Suppressor macrophage treated with lipopolysaccharide for 1 hour (primary cell): ENCODE results near the gene ROPN1L.
A peak's percentile ranks its signal among the peaks of the same experiment; 100 is the strongest.
"Not testable (repeated sequence)": the region's sequence is repeated elsewhere in the genome, so short reads cannot be mapped to it uniquely, and the experiment has no call there.

Experiments used
- DNase-seq, 3 donors: peaks; one replicate each; pipeline ENCODE4 v3.0.0-alpha.2; 2020 to 2022

Gene ROPN1L

DNA sequence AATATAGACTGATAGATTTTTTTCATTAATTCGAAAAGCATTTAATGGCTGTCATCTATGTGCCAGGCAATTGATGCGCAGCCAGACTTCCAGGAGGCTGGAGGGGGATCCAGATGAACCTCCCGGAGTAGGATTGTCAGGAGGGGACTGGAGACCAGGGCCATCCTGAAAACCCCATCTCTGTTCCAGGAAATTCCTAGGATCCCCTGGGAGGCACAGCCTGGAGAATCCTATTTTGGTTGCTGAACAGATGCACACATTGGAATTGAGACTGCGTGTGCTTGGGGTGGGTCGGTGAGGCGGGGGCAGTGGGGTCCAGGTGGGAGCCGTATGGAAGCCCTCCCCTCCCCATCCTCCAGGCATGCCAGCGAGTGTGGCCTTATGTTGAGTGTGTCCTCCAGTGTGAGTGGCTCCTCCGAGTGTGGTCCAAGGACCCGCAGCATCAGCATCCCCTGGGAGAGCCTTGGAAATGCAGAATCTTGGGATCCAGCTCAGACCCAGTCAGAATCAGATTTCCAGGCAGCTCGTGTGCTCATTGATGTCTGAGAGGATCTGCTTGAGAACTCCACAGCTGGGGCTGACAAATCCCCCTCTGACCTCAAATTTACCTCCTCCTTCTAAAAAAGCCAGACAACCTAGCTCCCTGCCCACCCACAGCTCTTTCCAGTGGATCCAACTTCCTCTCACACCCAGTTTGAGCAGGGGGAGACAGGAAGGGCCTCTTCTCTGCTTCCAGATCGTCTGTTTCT is 38.7 kb downstream of the ROPN1L start:
- DNase-seq = no peak

DNA sequence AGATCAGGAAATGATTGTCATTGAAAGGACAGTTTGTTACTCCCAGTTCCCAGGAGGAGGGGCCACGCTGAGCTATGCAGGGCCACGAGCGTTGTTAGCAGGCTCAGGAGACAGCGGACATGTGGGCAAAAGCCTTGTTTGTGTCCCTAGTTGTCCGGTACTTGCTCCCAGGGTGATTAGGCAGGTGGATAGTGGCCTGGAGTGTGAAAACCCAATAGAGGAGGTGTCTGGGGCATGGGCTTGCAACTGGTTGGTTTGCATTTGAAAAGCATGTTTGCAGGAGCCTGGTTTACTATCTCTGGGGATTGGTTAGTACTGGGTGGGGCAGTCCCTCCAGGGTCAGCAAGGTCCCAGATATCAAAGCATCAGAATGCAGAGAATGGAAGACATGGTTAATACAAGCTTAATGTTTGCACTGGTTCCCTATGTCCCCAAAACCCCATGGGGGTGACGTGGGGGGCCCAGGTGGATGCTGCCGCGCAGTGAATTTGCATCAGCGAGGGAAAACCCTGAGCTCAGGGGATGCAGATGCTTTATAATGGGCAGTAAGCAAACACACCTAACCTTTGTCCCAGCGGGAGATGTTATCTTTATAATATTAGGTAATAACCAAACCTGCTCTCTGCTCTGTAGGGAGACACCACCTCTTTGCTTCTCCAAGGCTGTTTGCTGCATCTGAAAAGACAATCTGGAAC is 39.7 kb downstream of the ROPN1L start:
- DNase-seq = no peak

DNA sequence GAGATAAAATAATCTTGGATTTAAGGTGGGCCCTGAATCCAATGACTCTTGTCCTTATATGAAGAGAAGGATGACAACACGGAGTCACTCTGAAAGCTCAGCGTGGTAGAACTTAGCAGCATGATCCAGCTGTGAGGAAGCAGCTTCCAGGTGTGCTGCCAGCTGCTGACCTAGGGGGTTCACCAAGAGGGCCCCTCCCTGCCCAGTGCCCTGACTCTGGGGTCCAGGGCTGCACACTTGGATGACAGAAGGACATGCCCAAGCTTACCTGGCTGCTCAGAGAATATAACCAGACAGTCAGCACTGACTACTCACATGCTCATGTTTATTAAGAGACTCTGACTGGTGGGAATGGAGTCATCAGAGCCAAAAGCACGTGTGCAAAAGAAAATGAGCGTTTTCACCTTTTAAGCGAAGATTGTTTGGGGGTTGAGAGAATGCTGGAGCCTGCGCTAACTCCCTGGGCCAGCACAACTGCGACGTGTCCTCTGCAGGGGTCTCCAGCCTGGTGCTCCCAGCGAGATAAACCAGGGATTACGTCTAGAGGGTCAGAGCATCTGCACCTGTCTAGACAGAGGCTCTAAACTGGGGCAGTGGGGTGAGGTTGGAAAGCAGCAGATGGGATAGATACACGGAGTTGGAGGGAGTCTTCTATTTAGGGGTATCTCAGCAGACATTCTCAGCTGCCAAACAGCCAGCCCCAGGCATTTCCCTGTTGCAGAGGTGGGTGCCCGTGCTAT is 41.3 kb downstream of the ROPN1L start:
- DNase-seq = no peak

DNA sequence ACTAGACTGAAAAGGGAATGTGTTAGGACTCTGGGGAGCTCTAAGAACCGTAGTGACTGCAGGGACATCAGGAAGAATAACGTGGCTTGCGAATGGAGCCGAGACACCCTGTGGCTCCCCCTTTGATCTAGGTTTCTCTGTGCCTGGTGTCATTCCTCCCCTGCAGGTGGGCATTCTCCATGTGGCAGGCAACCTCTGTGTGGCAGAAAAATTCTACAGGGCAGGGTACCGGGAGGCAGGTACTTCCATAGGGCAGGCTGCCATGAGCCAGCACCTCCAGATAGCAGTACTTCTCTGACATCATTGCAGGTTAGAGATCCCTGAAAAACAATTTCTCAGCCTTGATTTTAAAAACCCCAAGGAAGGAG is 43.1 kb downstream of the ROPN1L start:
- no peak for DNase-seq

DNA sequence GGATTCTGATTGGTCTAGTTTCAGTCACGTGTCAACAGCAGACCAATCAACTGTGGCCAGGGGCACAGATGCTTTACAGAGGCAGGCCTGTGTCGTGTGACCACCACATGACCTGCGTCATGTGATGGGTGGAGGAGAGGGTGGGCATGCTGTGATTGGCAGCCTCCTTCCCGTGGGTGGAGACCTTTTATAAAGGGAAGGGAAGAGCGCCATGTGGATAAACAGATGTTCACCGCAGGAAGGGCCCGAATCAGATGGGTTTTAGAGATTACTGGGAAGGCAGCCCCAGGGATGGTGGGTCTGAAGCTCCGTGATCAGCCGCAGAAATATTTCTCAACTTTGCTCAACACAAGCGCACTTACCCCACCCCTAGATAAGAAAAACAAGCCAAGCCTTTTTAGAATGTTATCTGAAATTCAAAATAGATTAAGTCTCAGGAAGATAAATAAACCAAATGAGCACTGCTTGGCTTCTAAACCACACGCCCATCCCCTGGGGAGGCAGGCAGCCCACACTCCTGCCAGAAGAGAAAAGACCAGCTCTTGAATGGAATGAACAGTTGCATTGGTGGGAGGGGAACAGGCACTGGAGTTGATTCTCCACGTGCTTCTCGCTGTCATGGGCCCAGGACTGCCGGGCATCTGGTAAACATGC is 43.6 kb downstream of the ROPN1L start:
- no peak for DNase-seq

DNA sequence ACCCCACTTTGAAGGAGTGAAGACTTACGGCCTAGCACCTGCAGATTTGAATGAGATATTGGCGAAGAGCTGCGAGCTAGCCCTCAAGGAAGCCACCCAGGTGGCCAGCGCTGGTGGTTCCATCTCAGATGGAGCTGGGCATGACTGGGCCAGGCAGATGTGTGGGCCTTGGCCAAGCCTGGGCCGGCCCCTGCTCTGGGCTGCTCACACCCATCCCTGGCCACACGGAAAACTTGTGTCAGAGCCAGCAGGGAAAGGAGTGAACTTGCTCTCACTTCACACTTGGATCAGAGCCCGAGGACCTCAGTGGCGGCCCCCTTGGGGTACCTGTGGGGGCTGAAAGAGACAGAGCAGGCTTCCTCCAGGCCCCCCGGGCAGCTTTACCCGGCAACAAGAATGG is 44.2 kb downstream of the ROPN1L start:
- no peak for DNase-seq

DNA sequence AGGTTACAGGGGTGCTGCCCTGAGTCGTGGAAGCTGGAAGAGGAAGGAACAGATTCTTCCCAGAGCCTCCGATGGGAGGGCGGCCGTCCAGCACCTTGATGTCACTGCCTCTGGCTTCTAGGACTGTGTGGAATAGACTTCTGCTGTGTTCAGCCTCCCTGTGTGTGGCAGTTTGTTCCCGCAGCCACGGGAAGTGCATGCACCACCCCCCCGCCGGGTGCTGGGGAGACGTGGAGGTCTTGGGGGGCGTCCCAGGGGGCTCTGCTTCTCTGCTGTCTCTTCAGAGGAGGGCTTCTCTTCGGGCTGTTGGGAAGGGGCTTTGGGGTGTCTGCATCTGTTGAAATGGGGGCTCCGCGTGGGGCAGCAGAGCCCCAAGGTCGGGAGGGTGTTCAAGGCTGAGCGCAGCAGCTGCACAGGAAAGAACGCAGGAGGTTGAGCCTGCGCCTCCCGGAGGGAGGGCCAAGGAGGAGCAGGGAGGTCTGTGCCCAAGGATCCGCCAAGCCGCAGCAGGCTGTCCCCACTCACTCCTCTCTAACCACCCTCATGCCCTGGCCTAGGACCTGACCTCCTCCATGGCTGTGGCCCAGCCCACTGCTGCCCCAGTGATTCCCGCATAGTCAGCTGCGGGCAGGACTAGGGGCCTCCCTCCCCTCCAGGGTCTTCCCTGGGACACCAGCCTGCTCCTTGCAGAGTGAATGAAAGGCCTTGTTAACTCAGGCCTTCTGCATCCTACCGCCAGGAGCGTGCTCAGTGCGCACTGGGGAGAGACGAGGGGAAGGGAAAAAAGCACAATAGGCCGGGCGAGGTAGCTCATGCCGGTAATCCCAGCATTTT is 45.0 kb downstream of the ROPN1L start:
- no peak for DNase-seq

DNA sequence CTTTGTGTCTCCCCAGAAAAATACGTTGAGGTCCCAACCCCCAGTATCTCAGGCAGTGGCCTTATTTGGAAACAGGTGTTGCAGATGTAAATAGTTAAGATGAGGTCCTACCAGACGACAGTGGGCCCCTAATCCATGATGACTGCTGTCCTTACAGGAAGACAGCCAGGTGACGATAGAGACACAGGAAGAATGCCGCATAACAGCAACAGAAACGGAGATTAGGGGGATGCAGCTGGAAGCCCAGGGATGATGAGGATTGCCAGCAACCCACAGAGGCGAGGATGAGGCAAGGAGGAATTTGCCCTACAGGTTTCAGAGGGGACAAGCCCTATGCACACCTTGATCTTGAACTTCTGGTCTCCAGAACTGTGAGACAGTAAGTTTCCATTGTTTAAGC is 46.5 kb downstream of the ROPN1L start:
- DNase-seq = no peak

DNA sequence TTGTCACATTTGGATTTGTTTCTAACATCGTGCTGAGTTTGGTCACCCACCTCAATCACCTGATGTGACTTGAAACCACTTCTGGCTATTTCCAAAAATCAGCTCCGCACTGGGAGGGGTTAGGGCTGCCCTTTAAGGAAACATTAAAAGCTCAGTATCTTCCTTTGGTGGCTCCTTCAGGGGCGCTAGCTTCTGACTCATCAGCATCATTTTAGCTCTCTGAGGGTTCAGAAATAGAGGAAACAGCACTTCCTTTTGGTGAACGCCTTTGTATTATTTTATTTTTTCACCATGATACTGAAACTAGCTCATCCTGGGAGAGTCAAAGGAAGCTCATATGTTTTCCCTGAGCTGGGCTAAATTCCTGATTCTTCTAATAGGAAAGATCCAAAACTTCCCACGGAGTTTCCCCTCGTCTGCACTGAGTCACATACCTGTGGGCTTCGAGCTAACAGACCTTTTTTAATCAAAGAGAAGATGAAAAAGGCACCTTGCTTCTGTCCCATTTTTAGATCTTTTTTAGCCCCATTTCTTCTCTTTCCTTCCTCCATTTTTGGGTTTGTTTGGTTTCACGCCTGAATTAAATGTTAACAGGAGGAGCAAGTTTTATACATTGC is 48.2 kb downstream of the ROPN1L start:
- DNase-seq = peak; percentile 76 to 89 (median 88)

DNA sequence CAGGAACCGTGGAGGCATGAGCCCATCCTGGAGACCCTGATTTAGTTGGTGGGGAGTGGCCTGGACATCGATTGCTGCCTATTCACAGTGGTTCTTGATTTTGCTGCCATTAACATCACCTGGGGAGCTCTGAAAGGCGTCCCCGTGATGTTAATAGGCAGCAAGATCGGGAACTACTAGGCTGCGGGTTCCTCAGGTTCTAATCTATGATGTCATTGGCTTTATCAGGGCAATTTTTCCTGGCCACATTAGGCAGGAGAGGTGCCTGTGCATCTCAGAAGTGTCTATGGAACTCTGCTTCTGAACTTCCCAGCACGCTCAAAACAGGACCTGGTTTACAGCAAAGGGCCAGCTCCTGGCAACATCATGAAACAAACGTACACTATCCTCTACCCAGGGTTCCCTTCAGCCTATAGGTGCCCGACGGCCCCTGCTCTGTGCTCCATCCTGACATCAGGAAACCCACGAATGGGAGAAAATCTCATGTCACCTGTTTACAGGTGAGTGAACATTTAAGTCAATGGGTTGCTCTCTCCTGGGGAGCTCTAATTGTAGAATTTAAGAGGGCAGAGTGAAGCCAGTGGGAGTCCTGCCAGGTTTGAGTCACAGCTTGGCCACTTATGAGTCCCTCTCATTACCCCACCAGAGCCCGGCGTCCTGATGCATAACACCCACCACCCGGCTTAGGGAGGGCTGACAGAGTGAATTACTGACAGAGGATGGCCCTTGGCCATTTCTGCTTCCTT is 49.4 kb downstream of the ROPN1L start:
- DNase-seq = no peak

DNA sequence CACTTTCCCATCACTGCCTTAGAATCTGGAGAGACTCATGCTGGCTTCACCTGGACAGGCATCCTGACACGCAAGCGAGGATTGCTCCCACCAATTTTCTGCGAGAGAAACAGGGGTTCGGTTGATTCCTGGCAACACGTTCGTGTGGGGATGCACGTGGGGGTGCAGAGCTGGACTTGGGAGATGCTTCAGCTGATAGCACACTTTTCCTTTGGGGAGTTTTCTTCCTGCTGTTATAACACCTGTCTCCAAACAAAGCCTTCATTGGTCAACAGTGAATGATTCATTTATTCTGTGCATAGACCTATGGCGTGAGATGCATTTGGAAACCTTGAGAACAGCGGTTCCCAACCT is 50.0 kb downstream of the ROPN1L start:
- DNase-seq = no peak

DNA sequence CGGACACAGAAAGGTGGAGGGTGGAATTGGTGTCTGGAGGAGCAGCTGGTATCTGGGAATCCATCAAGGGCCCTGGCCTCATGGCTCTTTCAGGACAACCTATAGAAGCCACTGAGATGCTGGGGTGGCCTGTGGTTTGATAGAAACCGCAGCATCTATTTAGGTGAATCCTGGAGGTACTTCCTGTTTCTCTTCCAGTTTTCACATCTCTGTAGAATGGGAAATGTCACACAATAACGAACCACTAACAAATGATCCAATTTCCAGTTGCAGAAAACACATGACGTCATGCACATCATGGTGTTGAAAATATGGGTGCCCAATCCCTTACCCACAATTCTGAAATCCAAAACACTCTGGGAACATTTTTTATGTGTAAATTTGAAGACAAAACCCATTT is 52.2 kb downstream of the ROPN1L start:
- DNase-seq = no peak

DNA sequence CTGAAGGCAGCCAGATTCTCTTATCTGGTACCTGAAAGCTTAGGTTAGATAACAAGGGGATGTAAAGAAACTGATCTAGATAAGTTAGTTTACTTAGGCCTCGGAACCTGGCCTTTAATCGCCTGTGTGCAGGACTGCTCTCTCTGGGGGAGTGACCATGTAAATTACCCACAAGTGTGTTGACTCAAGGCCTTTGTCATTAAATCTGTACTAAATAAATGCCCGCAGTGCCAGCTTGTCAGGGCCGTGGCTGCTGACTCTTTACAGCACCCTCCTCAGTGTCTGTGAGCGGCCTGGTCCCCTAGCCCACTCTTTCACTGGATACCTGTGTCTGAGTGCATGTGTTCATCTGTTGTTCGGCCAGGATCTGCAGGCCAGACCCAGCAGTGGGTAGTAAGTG is 52.8 kb downstream of the ROPN1L start:
- DNase-seq = not testable (repeated sequence)

DNA sequence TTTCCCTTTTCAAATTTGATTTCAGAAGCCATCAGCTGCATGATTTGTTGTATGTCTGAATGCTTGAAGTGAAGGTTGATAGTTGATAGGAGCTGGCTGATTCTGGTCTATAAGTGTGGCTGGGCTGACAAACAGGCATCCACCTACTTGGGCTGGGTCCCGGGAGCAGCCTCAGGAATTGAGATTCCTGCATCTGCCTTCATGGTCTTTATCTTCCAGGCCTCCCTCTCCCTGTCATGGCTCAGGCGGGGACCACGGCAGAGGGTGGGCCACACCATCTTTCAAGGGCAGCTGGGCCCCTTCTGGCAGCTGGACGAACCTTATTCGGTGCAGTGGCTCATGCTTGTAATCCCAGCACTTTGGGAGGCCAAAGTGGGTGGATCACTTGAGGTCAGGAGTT is 55.9 kb downstream of the ROPN1L start:
- DNase-seq = no peak

DNA sequence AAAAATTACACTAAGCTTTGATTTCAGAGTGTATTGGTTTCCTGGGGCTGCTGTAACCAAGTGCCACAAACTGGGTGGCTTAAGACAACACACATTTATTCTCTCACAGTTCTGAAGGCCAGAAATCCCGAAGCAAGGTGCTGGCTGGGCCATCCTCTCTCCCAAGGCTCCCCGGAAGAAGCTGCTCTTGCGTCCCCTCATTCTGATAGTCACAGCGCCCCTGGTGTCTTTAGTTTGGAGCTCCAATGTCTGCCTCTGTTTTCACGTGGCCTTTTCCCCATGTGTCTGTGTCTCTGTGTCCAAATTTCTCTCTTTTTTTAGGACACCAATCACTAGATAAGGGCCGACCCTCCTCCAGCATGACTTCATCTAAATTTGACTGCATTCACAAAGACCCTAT is 56.7 kb downstream of the ROPN1L start:
- no peak for DNase-seq

DNA sequence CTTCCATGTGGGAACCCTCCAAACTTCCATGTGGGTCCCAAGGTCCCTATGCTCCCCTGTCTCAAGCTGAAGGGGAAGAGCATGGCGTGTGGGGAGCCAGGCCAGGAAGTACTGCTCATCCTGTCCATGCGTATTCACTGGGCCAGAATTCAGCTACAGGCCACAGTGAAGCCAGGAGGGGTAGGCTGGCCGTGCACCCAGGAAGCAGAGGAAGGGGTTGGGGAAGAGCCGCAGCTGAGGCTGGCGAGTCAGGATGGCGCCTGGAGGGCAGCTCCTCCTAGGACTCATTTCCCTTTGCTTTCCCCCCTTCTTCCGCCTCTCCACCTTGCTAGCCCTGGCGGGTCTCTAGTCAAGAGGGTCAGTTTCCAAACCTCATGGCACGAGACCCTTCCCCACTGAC is 57.4 kb downstream of the ROPN1L start:
- DNase-seq = no peak

DNA sequence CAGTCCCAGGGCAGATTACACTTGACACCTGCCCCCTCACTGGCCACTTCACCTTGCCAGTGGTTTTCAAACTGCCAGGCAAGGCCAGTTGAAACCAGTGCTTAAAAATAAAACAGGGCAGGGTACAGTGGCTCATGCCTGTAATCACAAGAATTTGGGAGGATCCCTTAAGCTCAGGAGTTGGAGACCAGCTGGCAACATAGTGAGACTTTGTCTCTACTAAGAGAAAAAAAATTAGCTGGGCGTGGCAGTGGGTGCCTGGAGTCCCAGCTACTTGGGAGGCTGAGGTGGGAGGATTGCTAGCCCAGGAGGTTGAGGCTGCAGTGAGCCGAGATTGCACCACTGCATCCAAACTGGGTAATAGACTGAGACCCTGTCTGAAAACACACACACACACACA is 58.1 kb downstream of the ROPN1L start:
- no peak for DNase-seq

DNA sequence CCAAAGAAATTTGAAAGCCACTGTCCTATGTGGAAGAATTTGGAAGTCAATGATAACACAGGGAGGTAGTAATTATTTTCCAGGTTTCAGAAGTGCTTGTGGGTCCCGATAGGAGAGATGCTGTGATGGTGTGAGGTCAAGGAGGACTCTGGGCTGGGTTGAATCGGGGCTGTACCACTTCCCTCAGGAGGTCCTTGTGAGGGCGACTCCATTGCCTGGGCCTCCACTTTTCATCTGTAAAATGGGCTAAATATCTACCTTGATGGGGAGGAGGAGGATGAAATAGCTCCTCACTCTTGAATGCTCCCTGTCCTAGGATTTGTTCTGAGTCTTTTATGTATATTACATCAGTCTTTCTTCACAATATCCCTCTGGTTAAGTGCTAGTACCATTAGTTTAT is 59.0 kb downstream of the ROPN1L start:
- DNase-seq = no peak

DNA sequence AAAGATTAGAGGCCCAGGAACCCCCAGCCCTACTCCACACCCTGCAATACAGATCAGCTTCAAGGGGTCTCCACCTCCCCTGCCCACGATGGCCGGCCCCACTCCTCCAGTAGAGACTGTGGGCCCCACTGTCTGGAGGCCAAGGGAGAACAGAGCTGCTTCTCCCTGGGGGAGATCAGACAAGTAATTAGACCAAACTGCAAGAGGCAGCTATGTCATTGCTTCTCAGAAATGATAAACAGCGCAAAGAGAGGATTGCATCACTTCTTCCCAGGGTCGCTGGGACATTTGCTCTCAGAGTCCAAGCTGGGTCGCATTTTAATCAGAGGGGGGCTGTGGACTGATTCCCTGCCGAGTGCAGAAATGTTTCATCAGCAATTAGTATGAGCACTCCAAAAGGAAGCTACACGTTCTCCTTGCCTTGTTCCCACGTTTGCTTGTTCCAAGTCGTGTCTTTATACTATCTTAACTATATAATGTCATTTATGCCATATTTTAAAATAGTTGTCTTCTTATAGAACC is 59.9 kb downstream of the ROPN1L start:
- DNase-seq = no peak

DNA sequence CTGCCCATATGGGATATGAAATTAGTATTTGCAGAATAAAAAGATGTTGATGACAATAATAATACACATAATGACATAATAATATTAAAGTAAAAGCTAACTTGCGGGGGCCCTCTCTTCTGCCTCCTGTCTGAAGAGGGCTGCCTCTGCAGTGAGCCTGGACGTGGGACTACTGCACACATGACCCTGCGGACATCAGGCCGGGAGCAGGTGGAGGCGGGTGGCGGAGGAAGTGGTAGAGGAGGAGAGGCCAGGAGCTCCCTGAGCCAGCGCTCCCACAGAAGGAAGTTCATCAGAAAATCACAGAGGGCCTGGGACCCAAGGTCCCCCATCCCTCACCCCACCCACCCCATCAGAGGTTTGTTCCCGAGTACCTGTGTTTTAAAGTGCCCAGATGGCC is 60.5 kb downstream of the ROPN1L start:
- peak in 1 of 3 donors; percentile 18 for DNase-seq

DNA sequence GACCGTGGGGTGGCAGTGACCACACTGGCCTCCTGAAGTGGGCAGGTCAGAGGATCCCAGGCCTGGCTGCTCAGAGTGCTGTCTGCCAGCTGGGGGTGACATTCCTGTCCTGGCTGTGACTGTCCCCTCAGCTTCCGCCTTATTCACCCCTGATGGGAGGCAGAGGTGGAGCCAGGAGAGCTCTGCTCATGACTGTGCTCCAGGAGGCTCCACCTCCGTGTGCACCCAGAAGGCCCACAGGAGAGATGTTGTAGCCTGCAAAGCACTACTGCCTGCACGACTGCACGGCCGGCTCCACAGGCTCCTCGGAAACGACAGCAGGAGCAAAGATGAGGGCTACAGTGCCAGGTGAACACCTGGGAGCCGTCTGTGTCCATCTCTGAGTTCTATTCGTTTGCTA is 60.9 kb downstream of the ROPN1L start:
- no peak for DNase-seq
